ENCODE data around the gene FAM76B. TPM values are rescaled to one million over a fixed set of nuclear protein-coding genes. Genes with fewer than 3 reads are reported as not detected.

FAM76B gene
- total RNA-seq, 1 donor from 2014 or later: 6.5 TPM

DNA sequence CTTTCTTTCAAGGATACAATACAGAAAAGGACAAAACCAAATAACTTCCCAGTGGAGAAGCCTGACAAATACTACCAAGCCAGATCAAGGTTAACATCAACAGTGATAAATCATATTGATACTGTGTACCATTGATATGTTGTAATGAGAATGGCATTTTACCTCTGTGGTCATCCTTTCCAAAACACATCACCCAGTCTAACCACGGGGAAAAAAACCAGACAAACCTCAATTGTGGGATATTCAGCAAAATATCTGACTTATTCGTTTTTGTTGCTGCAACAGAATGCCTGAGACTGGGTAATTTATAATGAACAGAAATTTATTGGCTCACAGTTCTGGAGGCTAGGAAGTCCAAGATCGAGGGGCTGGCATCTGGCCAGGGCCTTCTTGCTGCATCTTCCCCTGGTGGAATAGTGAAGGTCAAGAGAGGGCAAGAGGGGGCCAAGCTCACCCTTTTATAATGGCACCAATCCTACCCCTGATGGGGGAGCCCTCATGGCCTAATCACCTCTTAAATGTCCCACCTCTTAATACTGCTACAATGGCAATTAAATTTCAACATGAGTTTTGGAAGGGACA is 66.1 kb downstream of the FAM76B start:
- H3K27ac ChIP-seq (replicated peaks): no peak overlapping the region
- H3K9me3 ChIP-seq (replicated peaks): no peaks in the 10 kb centered on the region
- H3K4me1 ChIP-seq: no peaks in the 10 kb centered on the region
- H3K36me3 ChIP-seq: no peaks in the 10 kb centered on the region
- TF ChIP-seq, protein P1, sequence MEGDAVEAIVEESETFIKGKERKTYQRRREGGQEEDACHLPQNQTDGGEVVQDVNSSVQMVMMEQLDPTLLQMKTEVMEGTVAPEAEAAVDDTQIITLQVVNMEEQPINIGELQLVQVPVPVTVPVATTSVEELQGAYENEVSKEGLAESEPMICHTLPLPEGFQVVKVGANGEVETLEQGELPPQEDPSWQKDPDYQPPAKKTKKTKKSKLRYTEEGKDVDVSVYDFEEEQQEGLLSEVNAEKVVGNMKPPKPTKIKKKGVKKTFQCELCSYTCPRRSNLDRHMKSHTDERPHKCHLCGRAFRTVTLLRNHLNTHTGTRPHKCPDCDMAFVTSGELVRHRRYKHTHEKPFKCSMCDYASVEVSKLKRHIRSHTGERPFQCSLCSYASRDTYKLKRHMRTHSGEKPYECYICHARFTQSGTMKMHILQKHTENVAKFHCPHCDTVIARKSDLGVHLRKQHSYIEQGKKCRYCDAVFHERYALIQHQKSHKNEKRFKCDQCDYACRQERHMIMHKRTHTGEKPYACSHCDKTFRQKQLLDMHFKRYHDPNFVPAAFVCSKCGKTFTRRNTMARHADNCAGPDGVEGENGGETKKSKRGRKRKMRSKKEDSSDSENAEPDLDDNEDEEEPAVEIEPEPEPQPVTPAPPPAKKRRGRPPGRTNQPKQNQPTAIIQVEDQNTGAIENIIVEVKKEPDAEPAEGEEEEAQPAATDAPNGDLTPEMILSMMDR (IDR thresholded peaks at IDR 0.05; ENCODE audit: borderline replicate concordance): no peak
- no peak for DNase-seq
- H3K4me3 ChIP-seq: no peak overlapping the region
- intact Hi-C loops (cut with micrococcal nuclease): no loop called here
- no peaks in the 10 kb centered on the region for H3K27me3 ChIP-seq (ENCODE audit: low read depth)

DNA sequence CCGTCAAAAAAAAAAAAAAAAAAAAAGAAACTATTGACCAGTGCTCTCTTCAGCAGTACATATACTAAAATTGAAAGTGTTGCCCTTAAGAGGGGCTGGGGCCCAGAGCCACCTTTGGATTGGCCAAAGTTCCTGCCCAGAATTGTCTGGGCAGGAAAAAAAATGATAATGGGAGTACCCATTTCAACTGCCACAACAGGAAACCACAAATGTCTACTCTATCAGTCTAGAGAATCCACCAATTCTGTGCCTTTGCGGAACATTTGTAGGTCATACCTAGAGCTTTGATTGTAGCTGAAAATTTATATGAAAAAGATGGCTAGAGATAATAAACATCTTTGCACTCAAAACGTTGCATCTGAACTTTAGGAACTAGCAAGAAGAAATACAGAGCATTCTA is 69.4 kb downstream of the FAM76B start:
- Histone ChIP-seq H3K36me3 (no peaks in the 10 kb centered on the region), H3K9me3 (replicated peaks) (no peaks in the 10 kb centered on the region), H3K4me1 (no peaks in the 10 kb centered on the region), H3K27ac (replicated peaks) (no peak overlapping the region), H3K27me3 (ENCODE audit: low read depth) (no peaks in the 10 kb centered on the region), H3K4me3 (no peak overlapping the region)
- TF ChIP-seq, protein P1 (IDR thresholded peaks at IDR 0.05; ENCODE audit: borderline replicate concordance): no peak
- DNase-seq: no peak
- intact Hi-C loops (cut with micrococcal nuclease): no loop called here

Other genes with a start within 250 kb of the FAM76B start
- gene CEP57, start 716 bp upstream of the FAM76B start, total RNA-seq: 22.2 TPM
- 16.7 TPM for gene MTMR2, start 134.3 kb upstream of the FAM76B start, total RNA-seq